HEK293 (cell line): ENCODE data around the gene AFF3.

Experiments used
- CTCF ChIP-seq: fragments of 450-650 bp; formaldehyde crosslinking; IDR thresholded peaks from 2 replicates; pipeline ENCODE4 v1.5.1; 2016; ENCODE audit warnings: missing biosample characterization, missing genetic modification characterization
- REST ChIP-seq: fragments of 450-650 bp; formaldehyde crosslinking; IDR thresholded peaks from 2 replicates; pipeline ENCODE4 v1.5.1; 2016; ENCODE audit warnings: missing biosample characterization, missing genetic modification characterization
- TSHZ1 ChIP-seq: fragments of 450-650 bp; formaldehyde crosslinking; IDR thresholded peaks from 2 replicates; pipeline ENCODE4 v1.5.1; 2016; ENCODE audit warnings: missing biosample characterization, missing genetic modification characterization, borderline replicate concordance
- ZBTB10 ChIP-seq: fragments of 450-650 bp; formaldehyde crosslinking; IDR thresholded peaks from 2 replicates; pipeline ENCODE4 v1.5.1; 2016; ENCODE audit warnings: missing biosample characterization, missing genetic modification characterization
- ZBTB7A ChIP-seq: fragments of 450-650 bp; formaldehyde crosslinking; IDR thresholded peaks from 2 replicates; pipeline ENCODE4 v1.5.1; 2016; ENCODE audit warnings: low read depth, missing biosample characterization, missing genetic modification characterization
- ZNF121 ChIP-seq: fragments of 450-650 bp; formaldehyde crosslinking; IDR thresholded peaks from 2 replicates; pipeline ENCODE4 v1.5.1; 2016; ENCODE audit warnings: missing biosample characterization, missing genetic modification characterization
- ZNF398 ChIP-seq: fragments of 450-650 bp; formaldehyde crosslinking; IDR thresholded peaks from 2 replicates; pipeline ENCODE4 v1.5.1; 2017; ENCODE audit warnings: missing biosample characterization, missing genetic modification characterization
- ZNF704 ChIP-seq: fragments of 450-650 bp; formaldehyde crosslinking; IDR thresholded peaks from 2 replicates; pipeline ENCODE4 v1.5.1; 2016; ENCODE audit warnings: missing biosample characterization, missing genetic modification characterization
- ZXDB ChIP-seq: fragments of 450-650 bp; formaldehyde crosslinking; IDR thresholded peaks from 2 replicates; pipeline ENCODE4 v1.5.1; 2016; ENCODE audit warnings: missing biosample characterization, missing genetic modification characterization

GRCh38 chr2:99607454-99607853, 534.9 kb downstream of the AFF3 start:
- TF ChIP-seq ZNF704 (tag by site-specific recombination) (no peak), ZNF121 (tag by site-specific recombination) (no peak), REST (no peak), TSHZ1 (tag by site-specific recombination) (no peak), ZBTB10 (tag by site-specific recombination) (no peak), ZBTB7A (tag by site-specific recombination) (no peak), CTCF (tag by site-specific recombination) (no peak), ZXDB (tag by site-specific recombination) (no peak), ZNF398 (tag by site-specific recombination) (no peak)
